CD4-positive, alpha-beta T cell (primary cell): Measurements from ENCODE around the gene PRSS27. TPM values are rescaled to one million over a fixed set of nuclear protein-coding genes. Genes with fewer than 3 reads are reported as not detected.

Experiments
- ATAC-seq: fragments of 200-7000 bp; cut with Tn5 transposase; one replicate; pipeline ENCODE4 v1.10.0; 2022; ENCODE audit warnings: mild to moderate bottlenecking; ENCODE audit not compliant: poor library complexity
- CTCF ChIA-PET: fragments of 350-600 bp; sonication (Branson Sonifier 250); formaldehyde crosslinking; loops from one replicate; lab custom pipeline; 2021; ENCODE audit warnings: antibody characterized with exemption, inconsistent platforms; lab: Charles Lee
- POLR2A ChIA-PET: fragments of 350-600 bp; sonication (Branson Sonifier 250); formaldehyde crosslinking; loops from one replicate; lab custom pipeline; 2021; ENCODE audit warnings: antibody characterized with exemption, inconsistent platforms; lab: Charles Lee
- DNase-seq, 14 experiments: peaks; one replicate each; pipeline ENCODE4 v3.0.0-alpha.2; 2013 to 2020; ENCODE audit warnings: mixed read lengths in 2 of 14
- H3K27ac ChIP-seq, 2 donors: one replicate each; pipeline versions ENCODE4 v1.5.1 to v1.7.0; 2013; ENCODE audit warnings: low read length in 2 of 2, low read depth in 1 of 2, mild to moderate bottlenecking in 1 of 2
- H3K27me3 ChIP-seq, 2 experiments: 1 replicate in 1 of 2; 2 replicates in 1 of 2; pipeline versions ENCODE4 v1.6.1 to v1.7.0; 2013; ENCODE audit warnings: low read length in 2 of 2, control low read depth in 1 of 2, mild to moderate bottlenecking in 1 of 2, moderate library complexity in 1 of 2; ENCODE audit not compliant: insufficient read depth in 2 of 2, control insufficient read depth in 1 of 2
- H3K36me3 ChIP-seq: one replicate; pipeline ENCODE4 v1.6.1; 2013; ENCODE audit warnings: low read length, control low read depth; ENCODE audit not compliant: insufficient read depth
- H3K4me1 ChIP-seq: one replicate; pipeline ENCODE4 v1.6.1; 2013; ENCODE audit warnings: low read length, control low read depth; ENCODE audit not compliant: insufficient read depth
- H3K4me3 ChIP-seq: one replicate; pipeline ENCODE4 v1.5.1; 2013; ENCODE audit warnings: mild to moderate bottlenecking, low read length, moderate library complexity
- H3K9me3 ChIP-seq, 2 experiments: 1 replicate in 1 of 2; 2 replicates in 1 of 2; pipeline versions ENCODE4 v1.6.1 to v1.7.0; 2013; ENCODE audit warnings: low read length in 2 of 2, mild to moderate bottlenecking in 2 of 2, control low read depth in 1 of 2, moderate library complexity in 1 of 2; ENCODE audit not compliant: control insufficient read depth in 1 of 2, insufficient read depth in 1 of 2
- H3K27ac Mint-ChIP-seq: one replicate; pipeline ENCODE4 v1.8.0; 2020; ENCODE audit warnings: mixed read lengths
- H3K27me3 Mint-ChIP-seq: one replicate; pipeline ENCODE4 v1.8.0; 2021; ENCODE audit warnings: mixed read lengths
- H3K36me3 Mint-ChIP-seq: one replicate; pipeline ENCODE4 v1.8.0; 2021; ENCODE audit warnings: low read depth, mixed read lengths
- H3K4me1 Mint-ChIP-seq: one replicate; pipeline ENCODE4 v1.8.0; 2021; ENCODE audit warnings: low read depth, mixed read lengths
- H3K4me3 Mint-ChIP-seq: one replicate; pipeline ENCODE4 v1.8.0; 2020; ENCODE audit warnings: mild to moderate bottlenecking, mixed read lengths
- H3K9me3 Mint-ChIP-seq: one replicate; pipeline ENCODE4 v1.8.0; 2020; ENCODE audit warnings: mixed read lengths
- intact Hi-C, 2 experiments: fragments of 100-400 bp; cut with DNase I in 1 of 2; cut with micrococcal nuclease in 1 of 2; formaldehyde crosslinking; loops; one replicate each; pipeline versions ENCODE4 v1.15.1 to v1.9.0; 2023 to 2025; cut with DNase I, micrococcal nuclease
- total RNA-seq, 174 experiments: library from RNA in 2 of 174; stranded (reverse) in 2 of 174; gene quantifications; one replicate each; pipeline ENCODE4 v1.2.3 and lab custom pipeline; 2021 to 2026
- TF ChIP-seq, protein P1 (sequence below): fragments of 200-600 bp; IDR thresholded peaks from one replicate; pipeline ENCODE4 v1.8.0; 2022; ENCODE audit warnings: antibody characterized with exemption, mild to moderate bottlenecking

PRSS27 gene
- total RNA-seq, 2 experiments from 2014 or later, result 0.28 to 0.44 TPM

DNA sequence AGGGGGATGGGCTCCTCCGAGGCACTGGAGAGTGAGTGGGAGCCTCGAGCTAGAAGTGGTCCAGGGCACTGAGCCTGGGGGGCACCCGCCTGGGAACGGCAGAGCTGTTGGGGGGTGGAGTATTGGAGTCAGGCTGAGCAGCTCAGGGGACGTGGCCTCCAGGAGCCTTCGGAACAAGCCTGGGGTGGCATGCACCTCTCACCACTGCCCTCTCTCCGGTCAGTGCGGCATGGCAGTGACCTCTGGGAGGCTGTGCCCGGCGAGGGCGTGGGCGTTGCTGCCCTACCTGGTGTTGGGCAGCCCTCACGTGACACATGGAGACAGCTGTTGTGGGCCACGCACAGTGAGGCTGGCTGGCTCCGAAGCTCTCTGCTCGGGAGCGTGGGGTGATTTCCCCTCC, 13.9 kb downstream of the PRSS27 start:
- ChIA-PET CTCF (no interaction called here), POLR2A (no interaction called here)
- Histone ChIP-seq H3K36me3 (peaks cover 72% of the 10 kb centered on the region), H3K27ac (no peak overlapping the region), H3K9me3 (no peaks in the 10 kb centered on the region), H3K27me3 (no peaks in the 10 kb centered on the region), H3K4me1 (no peaks in the 10 kb centered on the region), H3K4me3 (no peak overlapping the region)
- no peak overlapping the region for H3K4me3 Mint-ChIP-seq
- H3K9me3 Mint-ChIP-seq, result no peaks in the 10 kb centered on the region
- H3K36me3 Mint-ChIP-seq, result peaks cover 27% of the 10 kb centered on the region
- TF ChIP-seq, protein P1, sequence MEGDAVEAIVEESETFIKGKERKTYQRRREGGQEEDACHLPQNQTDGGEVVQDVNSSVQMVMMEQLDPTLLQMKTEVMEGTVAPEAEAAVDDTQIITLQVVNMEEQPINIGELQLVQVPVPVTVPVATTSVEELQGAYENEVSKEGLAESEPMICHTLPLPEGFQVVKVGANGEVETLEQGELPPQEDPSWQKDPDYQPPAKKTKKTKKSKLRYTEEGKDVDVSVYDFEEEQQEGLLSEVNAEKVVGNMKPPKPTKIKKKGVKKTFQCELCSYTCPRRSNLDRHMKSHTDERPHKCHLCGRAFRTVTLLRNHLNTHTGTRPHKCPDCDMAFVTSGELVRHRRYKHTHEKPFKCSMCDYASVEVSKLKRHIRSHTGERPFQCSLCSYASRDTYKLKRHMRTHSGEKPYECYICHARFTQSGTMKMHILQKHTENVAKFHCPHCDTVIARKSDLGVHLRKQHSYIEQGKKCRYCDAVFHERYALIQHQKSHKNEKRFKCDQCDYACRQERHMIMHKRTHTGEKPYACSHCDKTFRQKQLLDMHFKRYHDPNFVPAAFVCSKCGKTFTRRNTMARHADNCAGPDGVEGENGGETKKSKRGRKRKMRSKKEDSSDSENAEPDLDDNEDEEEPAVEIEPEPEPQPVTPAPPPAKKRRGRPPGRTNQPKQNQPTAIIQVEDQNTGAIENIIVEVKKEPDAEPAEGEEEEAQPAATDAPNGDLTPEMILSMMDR, result no peak
- H3K27me3 Mint-ChIP-seq, result no peaks in the 10 kb centered on the region
- no peak for ATAC-seq
- no peaks in the 10 kb centered on the region for H3K4me1 Mint-ChIP-seq
- no peak overlapping the region for H3K27ac Mint-ChIP-seq
- intact Hi-C loops, result no loop called here
- DNase-seq, result no peak

DNA sequence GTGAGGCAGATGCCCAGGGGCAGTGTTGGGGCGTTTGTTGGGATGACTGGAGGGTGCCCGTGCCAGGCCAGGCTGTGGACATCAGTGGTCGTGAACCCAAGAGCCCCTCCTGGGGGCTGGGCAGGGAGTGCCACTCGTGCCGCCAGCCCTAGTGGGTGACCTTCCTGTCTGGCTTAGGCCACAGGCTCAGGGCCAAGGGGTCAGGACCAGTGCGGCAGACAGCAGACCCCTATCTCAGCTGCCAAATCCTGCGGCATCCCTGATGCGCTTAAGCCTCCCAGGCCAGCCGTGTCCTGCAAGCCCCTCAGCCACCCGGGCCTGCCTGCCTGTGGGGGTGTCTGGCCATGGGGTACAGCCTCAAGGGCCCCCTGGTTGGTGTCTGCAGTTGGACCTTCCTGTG, 14.7 kb downstream of the PRSS27 start:
- no peaks in the 10 kb centered on the region for H3K27me3 Mint-ChIP-seq
- DNase-seq (no peak), ATAC-seq (no peak)
- Histone ChIP-seq H3K4me1 (no peaks in the 10 kb centered on the region), H3K9me3 (no peaks in the 10 kb centered on the region), H3K4me3 (no peak overlapping the region), H3K27me3 (no peaks in the 10 kb centered on the region), H3K36me3 (peaks cover 79% of the 10 kb centered on the region), H3K27ac (no peak overlapping the region)
- H3K27ac Mint-ChIP-seq, result no peak overlapping the region
- no peak overlapping the region for H3K4me3 Mint-ChIP-seq
- H3K9me3 Mint-ChIP-seq, result no peaks in the 10 kb centered on the region
- H3K36me3 Mint-ChIP-seq, result peaks cover 31% of the 10 kb centered on the region
- ChIA-PET CTCF (no interaction called here), POLR2A (no interaction called here)
- TF ChIP-seq, protein P1, result no peak
- H3K4me1 Mint-ChIP-seq, result no peaks in the 10 kb centered on the region
- intact Hi-C loops, result no loop called here

DNA sequence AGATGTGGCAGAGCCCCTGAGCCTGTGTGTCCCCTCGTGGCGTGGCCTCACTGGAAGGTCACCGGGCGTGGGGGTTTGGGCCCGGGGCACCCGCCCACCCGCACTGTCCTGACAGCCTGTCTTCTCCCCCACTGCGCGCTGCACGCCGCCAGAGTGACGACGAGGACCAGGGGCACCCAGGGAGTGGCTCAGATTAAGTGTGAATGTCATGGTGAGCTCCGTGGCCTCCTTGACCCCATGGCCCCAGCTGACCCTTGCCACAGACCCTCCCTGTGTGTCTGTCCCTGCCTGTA, 15.1 kb downstream of the PRSS27 start:
- intact Hi-C loops, result no loop called here
- H3K36me3 Mint-ChIP-seq, result peaks cover 35% of the 10 kb centered on the region
- H3K36me3 ChIP-seq, result peaks cover 81% of the 10 kb centered on the region

More for the DNA sequence above, 15.1 kb downstream of the PRSS27 start:
- no peaks in the 10 kb centered on the region for H3K4me1 ChIP-seq
- H3K4me3 ChIP-seq, result no peak overlapping the region
- Mint-ChIP-seq H3K4me3 (no peak overlapping the region), H3K4me1 (no peaks in the 10 kb centered on the region), H3K27ac (no peak overlapping the region), H3K9me3 (no peaks in the 10 kb centered on the region), H3K27me3 (no peaks in the 10 kb centered on the region)
- DNase-seq, result no peak
- POLR2A ChIA-PET, result no interaction called here
- no peak for ATAC-seq
- TF ChIP-seq, protein P1, result no peak
- no peaks in the 10 kb centered on the region for H3K27me3 ChIP-seq
- H3K27ac ChIP-seq, result no peak overlapping the region
- H3K9me3 ChIP-seq, result no peaks in the 10 kb centered on the region
- CTCF ChIA-PET, result no interaction called here
